Measurements from ENCODE around the gene STOX1.
"Not testable (repeated sequence)": the region's sequence is repeated elsewhere in the genome, so short reads cannot be mapped to it uniquely, and the experiment has no call there.

The STOX1 gene

GRCh38 chr10:68831961-68832455 lies 4.7 kb downstream of the STOX1 start:
- Histone ChIP-seq H3K79me2 (ENCODE audit: insufficient read depth, low read length) (no peaks in the 10 kb centered on the region), H3K4me2 (ENCODE audit: low read length) (no peak overlapping the region), H3K36me3 (ENCODE audit: insufficient read depth, low read length) (no peaks in the 10 kb centered on the region), H3F3A (ENCODE audit: insufficient read depth, low read length) (no peaks in the 10 kb centered on the region), H3K4me1 (ENCODE audit: insufficient read depth, low read length, severe bottlenecking) (peaks cover 7% of the 10 kb centered on the region), H3K27me3 (ENCODE audit: insufficient read depth, low read length) (peaks cover 8% of the 10 kb centered on the region; the same call in 1 of the 2 replicates), H3K9me3 (ENCODE audit: low read length) (no peaks in the 10 kb centered on the region), H2AFZ (ENCODE audit: low read length) (no peak overlapping the region), H3K9ac (ENCODE audit: low read length) (no peak overlapping the region), H3K4me3 (ENCODE audit: low read depth, low read length, poor library complexity, severe bottlenecking) (no peak overlapping the region), H4K20me1 (ENCODE audit: insufficient read depth, low read length) (no peaks in the 10 kb centered on the region), H3K9me2 (ENCODE audit: low read depth, low read length) (no peaks in the 10 kb centered on the region), H3K27ac (ENCODE audit: low read depth, low read length, poor library complexity, severe bottlenecking) (no peak overlapping the region)
- TF ChIP-seq EZH2 (IDR thresholded peaks at IDR 0.05; ENCODE audit: borderline replicate concordance, low read length): no peak
- TF ChIP-seq, protein P1, sequence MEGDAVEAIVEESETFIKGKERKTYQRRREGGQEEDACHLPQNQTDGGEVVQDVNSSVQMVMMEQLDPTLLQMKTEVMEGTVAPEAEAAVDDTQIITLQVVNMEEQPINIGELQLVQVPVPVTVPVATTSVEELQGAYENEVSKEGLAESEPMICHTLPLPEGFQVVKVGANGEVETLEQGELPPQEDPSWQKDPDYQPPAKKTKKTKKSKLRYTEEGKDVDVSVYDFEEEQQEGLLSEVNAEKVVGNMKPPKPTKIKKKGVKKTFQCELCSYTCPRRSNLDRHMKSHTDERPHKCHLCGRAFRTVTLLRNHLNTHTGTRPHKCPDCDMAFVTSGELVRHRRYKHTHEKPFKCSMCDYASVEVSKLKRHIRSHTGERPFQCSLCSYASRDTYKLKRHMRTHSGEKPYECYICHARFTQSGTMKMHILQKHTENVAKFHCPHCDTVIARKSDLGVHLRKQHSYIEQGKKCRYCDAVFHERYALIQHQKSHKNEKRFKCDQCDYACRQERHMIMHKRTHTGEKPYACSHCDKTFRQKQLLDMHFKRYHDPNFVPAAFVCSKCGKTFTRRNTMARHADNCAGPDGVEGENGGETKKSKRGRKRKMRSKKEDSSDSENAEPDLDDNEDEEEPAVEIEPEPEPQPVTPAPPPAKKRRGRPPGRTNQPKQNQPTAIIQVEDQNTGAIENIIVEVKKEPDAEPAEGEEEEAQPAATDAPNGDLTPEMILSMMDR (IDR thresholded peaks at IDR 0.05; ENCODE audit: low read length): no peak

- no peaks in the 10 kb centered on the region for H3K9me3 ChIP-seq (ENCODE audit: low read length)
- H3K4me2 ChIP-seq (ENCODE audit: low read length): no peak overlapping the region
- H3K9me2 ChIP-seq (ENCODE audit: low read depth, low read length): no peaks in the 10 kb centered on the region
- no peak overlapping the region for H3K27ac ChIP-seq (ENCODE audit: low read depth, low read length, poor library complexity, severe bottlenecking)
- no peaks in the 10 kb centered on the region for H3K79me2 ChIP-seq (ENCODE audit: insufficient read depth, low read length)
- H3K9ac ChIP-seq (ENCODE audit: low read length): no peak overlapping the region
- no peaks in the 10 kb centered on the region for H3K36me3 ChIP-seq (ENCODE audit: insufficient read depth, low read length)
- H2AFZ ChIP-seq (ENCODE audit: low read length): no peak overlapping the region
- peaks cover 5% of the 10 kb centered on the region for H3K4me1 ChIP-seq (ENCODE audit: insufficient read depth, low read length, severe bottlenecking)
- H3K4me3 ChIP-seq (ENCODE audit: low read depth, low read length, poor library complexity, severe bottlenecking): no peak overlapping the region
- peaks cover 8% of the 10 kb centered on the region; the same call in 1 of the 2 replicates for H3K27me3 ChIP-seq (ENCODE audit: insufficient read depth, low read length)
- H3F3A ChIP-seq (ENCODE audit: insufficient read depth, low read length): no peaks in the 10 kb centered on the region
- H4K20me1 ChIP-seq (ENCODE audit: insufficient read depth, low read length): no peaks in the 10 kb centered on the region
- TF ChIP-seq, protein P1 (IDR thresholded peaks at IDR 0.05; ENCODE audit: low read length): no peak
- no peak for TF ChIP-seq EZH2 (IDR thresholded peaks at IDR 0.05; ENCODE audit: borderline replicate concordance, low read length)
Measured at GRCh38 chr10:68832601-68833000, 5.3 kb downstream of the STOX1 start.

DNA sequence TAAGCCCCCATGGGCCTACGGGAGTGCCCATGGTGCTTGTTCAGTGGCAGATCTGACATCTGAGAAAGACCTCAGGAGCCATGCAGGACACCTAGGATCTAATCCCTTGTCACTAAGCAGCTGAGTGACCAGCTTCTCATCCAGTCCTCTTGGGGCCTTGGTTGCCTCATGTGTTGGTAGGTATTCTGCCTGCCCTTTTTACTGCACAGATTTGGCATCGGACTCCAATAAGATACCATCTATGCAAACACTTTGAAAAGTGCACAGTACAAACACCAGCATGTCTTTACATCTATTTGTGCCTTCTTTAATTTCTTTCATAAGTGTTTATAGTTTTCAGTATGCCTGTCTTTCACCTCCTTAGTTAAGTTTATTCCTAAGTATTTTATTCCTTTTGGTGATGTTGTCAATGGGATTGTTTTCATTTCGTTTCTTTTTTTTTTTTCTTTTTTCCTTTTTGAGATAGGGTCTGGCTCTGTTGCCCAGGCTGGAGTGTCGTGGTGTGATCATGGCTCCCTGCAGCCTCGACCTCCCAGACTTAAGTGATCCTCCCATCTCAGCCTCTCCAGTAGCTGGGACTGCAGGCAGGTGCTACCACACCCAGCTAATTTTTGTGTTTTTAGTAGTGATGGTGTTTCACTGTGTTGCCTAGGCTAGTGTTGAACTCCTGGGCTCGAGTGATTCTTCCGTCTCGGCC lies 10.4 kb downstream of the STOX1 start:
- Histone ChIP-seq H4K20me1 (ENCODE audit: insufficient read depth, low read length) (no peaks in the 10 kb centered on the region), H3K27ac (ENCODE audit: low read depth, low read length, poor library complexity, severe bottlenecking) (no peak overlapping the region), H3K4me3 (ENCODE audit: low read depth, low read length, poor library complexity, severe bottlenecking) (no peak overlapping the region), H3K9me3 (ENCODE audit: low read length) (no peaks in the 10 kb centered on the region), H3K9me2 (ENCODE audit: low read depth, low read length) (no peaks in the 10 kb centered on the region), H3K79me2 (ENCODE audit: insufficient read depth, low read length) (no peaks in the 10 kb centered on the region), H3K9ac (ENCODE audit: low read length) (no peak overlapping the region), H3K4me1 (ENCODE audit: insufficient read depth, low read length, severe bottlenecking) (no peaks in the 10 kb centered on the region), H3K27me3 (ENCODE audit: insufficient read depth, low read length) (no peaks in the 10 kb centered on the region; the same call in 1 of the 2 replicates), H3K36me3 (ENCODE audit: insufficient read depth, low read length) (no peaks in the 10 kb centered on the region), H3F3A (ENCODE audit: insufficient read depth, low read length) (no peaks in the 10 kb centered on the region), H3K4me2 (ENCODE audit: low read length) (no peak overlapping the region), H2AFZ (ENCODE audit: low read length) (no peak overlapping the region)
- TF ChIP-seq, protein P1 (IDR thresholded peaks at IDR 0.05; ENCODE audit: low read length): no peak
- TF ChIP-seq EZH2 (IDR thresholded peaks at IDR 0.05; ENCODE audit: borderline replicate concordance, low read length): no peak

DNA sequence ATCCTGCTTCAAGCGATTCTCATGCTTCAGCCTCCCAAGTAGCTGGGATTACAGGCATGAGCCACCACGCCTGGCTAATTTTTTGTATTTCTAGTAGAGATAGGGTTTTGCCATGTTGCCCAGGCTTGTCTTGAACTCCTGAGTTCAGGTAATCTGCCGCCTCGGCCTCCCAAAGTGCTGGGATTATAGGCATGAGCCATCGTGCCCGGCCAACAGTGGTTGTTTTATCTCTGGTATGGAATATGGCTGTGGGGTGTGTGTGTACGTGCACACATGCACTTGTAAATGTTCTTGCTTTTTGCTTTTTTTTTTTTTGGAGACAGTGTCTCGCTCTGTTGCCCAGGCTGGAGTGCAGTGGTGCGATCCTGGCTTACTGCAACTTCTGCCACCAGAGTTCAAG lies 13.3 kb downstream of the STOX1 start:
- not testable (repeated sequence) for H3K36me3 ChIP-seq (ENCODE audit: insufficient read depth, low read length); H3K4me3 ChIP-seq (ENCODE audit: low read depth, low read length, poor library complexity, severe bottlenecking); H4K20me1 ChIP-seq (ENCODE audit: insufficient read depth, low read length); H3K27ac ChIP-seq (ENCODE audit: low read depth, low read length, poor library complexity, severe bottlenecking); H2AFZ ChIP-seq (ENCODE audit: low read length); H3K4me2 ChIP-seq (ENCODE audit: low read length); H3K4me1 ChIP-seq (ENCODE audit: insufficient read depth, low read length, severe bottlenecking); H3K27me3 ChIP-seq (ENCODE audit: insufficient read depth, low read length); H3F3A ChIP-seq (ENCODE audit: insufficient read depth, low read length); H3K9ac ChIP-seq (ENCODE audit: low read length); H3K79me2 ChIP-seq (ENCODE audit: insufficient read depth, low read length); H3K9me3 ChIP-seq (ENCODE audit: low read length); H3K9me2 ChIP-seq (ENCODE audit: low read depth, low read length)
